ENCODE measurements around the gene SLC25A48.

SLC25A48 gene

DNA sequence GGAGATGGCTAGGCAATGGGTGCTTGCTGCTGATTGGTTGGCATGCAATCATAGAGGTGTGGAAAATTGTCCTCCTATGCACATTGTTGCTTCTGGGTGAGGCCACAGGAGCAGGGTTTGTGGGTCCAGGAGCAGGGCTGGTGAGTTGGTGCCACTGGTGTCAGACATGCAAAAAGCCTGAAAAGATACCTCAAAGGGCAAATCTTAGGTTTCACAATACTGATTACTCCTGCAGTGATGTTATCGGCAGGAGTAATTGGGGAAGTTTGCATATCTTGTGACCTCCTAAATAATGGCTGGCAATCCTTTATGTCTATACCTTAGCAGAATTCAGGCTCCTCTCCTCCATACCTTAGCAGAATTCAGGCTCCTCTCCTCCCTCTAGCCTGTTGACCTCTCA lies 25.2 kb downstream of the SLC25A48 start:
- DNase-seq: no peak

DNA sequence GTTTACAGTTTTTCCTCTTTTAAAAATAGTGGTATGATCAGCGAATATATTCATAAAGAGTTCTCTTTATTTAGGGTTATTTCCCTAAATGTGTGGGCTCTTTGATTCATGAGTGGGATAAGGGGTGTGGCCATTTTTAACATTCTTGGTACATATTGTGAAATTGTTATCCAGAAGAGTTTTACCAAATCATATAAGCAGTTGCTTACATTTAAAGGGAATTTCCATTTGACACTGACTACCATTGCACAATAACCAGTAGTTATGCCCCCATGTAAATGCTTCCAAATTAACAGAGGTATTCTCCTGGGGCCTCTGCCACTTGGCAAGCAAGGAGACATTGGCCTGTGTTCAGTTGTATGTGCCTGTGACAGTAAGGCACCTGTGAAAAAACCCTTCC lies 27.2 kb downstream of the SLC25A48 start:
- no peak for DNase-seq

DNA sequence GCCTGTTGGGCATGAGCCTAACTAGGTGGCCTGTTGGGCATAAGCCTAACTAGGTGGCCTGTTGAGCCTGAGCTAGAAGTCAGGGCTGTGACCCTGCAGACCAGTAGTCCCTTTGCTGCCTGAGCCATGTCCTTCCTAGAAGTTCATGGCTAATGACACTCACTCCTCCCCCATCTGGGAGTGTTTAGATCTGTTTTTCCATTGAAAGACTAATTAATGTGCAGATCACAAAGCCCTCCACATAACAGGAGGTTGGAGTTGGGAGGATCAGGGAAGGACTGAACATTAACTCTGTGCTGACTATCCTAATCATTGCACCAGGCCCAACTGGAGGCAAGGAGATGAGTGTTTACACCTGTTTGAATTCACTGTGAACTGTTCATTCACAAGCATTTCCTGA lies 27.6 kb downstream of the SLC25A48 start:
- DNase-seq: no peak

DNA sequence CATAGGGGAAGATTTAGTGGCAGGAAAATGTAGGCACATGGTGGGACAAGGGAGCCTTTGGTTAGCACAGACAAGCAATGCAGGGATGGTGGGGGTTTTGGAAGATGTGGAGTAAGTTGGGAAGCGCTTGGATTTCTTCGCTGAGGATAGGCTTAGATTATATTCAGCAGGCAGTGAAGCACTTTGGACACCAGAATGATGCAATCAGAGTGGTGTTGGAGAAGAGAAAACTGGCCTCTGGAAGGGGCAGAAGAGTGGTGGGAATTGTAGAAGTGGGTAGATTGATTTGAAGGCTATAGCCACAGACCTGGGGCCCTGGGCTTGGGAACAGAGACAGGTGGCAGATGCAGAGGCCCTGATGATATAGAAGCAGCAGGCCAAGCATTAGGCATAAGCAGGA lies 28.3 kb downstream of the SLC25A48 start:
- no peak for DNase-seq

DNA sequence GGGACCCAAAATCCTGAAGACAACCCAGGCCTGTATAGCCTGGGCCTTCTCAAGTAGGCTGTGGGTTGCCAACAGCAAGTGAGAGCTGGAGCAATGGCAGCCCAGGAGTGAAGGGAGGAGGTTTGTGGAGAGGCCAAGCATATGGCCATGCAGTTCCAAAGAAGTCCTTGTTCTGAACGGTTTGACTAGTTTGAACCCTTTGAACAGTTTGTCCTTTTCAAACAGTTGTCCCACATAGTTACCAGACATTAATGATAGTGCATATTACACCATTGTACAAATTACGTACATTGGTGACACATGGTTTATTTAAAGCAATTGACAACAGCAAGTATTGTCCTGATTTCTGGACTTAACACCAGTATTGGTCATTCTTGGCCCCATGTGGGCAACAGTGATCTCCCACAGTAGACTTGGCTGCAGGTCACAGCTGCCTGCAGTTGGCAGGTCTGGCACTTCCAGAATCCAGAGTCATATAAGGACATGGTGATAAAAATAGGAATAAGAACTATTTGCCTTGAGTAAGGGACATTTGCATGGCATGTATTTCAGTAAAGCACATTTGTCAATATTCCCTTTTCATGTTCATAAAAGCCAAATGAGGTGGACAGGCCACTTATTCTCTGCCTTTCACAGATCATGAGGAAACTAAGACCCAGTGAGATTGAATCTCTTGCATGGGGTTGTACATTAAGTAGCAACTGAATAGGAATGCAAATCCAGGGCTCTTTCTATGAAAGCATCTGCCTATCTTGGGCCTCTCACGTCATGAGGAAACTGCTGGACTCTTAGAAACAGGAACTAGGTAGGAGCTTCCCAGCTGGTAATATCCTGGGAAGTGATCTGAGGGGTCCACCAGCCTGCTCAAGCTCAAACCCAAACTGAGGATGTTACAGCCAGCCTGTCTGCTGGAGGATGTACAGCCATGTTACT lies 30.3 kb downstream of the SLC25A48 start:
- DNase-seq: no peak

DNA sequence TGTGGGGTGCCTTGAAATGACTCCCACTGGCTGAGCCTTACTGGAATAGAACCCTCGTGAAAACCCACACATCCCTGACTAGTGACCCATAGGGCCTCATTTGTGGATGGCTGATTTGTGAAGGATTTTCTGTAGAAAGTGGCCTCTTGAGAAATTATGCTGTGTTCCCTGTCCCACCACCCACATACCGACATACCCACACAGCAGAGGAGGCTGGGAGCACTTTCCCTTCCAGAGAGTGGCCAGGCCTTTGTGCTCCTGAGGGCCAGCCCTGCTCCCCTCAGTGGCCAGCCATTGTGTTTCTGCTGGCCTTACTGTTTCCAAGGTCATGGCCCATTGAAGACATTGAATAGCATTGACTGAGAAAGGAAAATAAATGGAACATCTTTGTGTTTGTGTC lies 31.6 kb downstream of the SLC25A48 start:
- DNase-seq: no peak

DNA sequence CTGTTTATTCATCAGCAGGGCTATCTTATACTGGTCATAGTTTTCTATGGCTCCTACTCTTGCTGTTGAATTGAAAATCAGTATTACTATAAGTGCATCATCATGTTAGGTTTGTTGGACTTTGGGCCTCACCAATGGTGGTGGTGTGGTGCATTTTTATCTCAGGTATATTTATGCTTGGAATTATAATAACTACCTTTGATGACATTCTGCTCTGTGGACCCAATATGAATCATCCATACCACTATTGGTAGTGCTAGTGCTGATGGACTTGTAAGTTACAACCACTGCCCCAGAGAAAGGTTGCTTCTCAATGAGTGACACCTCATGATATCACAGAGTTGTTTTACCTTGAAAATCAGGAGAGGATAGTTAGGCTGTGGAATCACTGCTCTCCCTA lies 33.1 kb downstream of the SLC25A48 start:
- DNase-seq: no peak

DNA sequence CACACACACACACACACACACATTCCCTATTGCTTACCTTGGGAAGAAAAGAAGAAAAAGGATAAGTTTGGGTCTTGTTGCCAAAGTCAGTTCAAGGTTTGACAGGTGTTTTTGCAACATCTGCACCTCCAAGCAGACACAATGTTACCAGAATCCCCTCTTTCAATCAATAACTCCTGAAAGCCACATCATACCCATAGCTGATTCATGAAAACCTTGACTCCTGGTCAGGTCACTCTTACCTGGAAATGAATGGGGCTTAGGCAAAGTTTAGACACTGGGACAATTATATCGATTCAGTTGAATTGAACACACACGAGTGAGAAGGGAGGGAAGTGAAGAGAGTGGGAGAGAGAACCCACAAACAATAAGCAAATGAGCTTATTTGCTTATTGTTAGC lies 34.2 kb downstream of the SLC25A48 start:
- no peak for DNase-seq

DNA sequence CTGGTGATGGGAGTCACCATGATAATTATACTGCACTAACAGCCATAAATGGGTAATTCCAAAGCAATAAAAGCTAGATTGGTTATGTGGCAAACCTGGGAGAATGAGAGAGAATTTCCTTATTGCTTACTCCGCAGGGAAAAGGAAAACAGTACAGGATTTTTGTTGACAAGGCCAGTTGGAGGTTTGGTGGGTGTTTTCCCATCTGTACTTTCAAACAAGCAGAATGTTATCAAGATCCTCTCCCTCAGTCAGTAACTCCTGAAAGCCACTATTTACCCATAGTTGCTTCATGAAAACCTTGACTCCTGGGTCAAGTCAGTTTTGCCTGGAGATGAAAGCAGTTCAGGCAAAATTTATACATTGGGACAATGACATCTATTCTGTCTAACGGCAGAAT lies 34.8 kb downstream of the SLC25A48 start:
- no peak for DNase-seq

DNA sequence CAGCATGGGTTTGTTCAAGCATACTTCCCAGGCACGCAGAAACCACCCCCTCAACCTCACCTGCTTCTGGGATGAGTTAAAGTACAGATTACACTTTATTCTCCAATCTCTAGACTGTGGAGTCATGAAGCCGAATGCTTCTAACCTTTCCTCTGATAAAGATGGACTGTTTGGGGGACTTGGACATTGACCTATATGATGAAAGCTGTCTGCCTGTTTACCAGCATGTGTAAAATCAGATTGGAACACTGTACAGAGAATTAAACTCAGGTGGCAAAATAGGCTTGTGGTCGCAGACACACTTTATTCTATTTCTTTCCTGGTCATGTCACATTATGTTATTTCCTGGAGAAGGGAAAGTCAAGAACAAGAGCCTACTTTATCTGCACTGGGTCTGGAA lies 35.5 kb downstream of the SLC25A48 start:
- DNase-seq: no peak

DNA sequence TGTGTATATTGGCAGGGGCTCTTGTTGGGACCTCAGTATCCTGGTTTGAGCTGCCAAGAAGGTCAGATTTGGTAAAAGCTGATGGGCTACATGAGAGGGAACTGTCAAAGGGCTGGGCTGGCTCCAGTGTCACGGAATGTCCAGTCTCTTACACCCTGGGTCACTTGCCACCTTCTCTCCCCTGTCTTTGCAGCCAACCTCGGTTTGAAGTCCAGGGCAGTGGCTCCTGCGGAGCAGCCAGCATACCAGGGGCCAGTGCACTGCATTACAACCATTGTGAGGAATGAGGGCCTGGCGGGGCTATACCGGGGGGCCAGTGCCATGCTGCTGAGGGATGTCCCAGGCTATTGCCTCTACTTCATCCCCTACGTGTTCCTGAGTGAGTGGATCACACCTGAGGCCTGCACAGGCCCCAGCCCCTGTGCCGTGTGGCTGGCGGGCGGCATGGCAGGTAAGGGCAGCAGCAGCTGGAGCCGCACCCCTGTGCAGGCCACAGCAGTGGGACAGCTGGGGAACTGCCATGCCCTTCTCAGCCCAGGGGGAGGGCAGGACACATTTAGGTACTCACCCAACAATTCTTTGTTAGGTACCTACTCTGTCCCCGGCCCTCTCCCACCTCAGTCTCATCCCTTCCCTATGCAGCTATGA lies 36.9 kb downstream of the SLC25A48 start:
- DNase-seq: no peak

DNA sequence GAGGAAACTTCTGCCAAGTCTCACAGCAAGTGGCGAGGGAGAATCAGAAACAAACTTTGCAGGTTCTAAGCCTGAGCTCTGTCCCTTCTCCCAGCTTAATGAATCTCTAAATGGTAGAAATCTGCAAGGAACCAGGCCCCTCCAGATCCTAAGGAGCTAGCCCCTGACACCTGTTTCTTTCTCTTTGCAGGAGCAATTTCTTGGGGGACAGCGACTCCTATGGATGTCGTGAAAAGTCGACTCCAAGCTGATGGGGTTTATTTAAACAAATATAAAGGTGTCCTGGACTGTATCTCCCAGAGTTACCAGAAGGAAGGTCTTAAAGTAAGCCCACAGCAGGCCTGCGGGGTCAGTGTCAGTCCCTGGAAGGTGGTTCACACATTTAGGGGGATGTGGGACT lies 39.4 kb downstream of the SLC25A48 start:
- DNase-seq: no peak

DNA sequence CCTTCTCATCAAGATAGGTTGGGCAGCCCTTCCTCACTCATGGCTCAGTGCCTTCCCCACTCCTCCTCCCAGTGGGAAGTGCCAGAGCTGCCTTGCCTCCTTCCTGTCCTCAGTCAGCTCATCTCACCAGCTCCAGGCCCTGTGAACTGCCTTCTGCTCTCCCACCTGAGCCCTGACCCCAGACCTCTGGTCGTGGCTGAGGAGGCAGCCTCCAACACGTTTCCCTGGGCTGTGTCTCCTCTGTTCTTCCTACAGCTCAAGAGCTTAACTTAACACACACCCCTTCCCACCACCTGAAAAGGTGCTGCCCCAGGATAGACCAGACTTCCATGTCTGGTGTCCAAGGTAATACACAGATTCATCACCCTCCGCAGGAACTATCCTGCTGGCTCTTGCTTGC lies 40.0 kb downstream of the SLC25A48 start:
- DNase-seq: no peak

DNA sequence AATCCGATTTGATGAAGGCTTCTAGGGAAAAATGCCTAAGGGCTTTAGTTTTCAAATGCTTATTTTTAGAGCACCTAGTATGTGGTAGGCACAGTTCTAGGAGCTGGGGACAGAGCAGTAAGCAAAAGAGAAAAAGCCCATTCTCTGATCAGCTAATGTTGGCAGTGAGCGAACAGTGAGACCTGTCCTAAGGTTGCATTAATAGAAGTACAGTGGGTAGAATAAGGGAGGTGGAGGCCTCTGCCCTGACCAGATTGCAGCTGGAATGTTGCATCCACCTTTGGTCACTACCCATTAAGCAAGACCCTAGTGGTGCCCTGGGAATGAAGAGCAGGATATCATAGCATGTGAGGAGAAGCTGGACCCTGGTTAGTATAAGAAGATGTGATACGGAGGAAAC lies 41.1 kb downstream of the SLC25A48 start:
- DNase-seq: no peak

DNA sequence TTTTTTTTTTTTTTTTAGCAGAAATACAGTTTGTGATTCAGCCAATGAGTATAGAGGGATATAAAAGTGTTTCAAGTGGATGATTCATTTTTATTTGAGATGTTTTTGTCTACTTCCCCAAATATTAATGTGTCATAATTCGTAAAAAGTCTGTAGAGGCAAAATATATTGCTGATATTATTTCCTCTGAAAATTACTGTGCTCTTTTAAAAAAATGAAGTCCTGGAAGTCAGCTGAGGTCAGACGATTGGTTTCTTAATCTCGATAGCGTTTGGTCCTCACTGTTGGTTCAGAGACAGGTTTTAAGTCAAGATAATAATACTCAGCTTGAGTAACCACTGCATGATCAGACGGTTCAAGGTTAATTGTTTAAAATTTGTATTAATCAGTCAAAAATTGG lies 41.7 kb downstream of the SLC25A48 start:
- no peak for DNase-seq

DNA sequence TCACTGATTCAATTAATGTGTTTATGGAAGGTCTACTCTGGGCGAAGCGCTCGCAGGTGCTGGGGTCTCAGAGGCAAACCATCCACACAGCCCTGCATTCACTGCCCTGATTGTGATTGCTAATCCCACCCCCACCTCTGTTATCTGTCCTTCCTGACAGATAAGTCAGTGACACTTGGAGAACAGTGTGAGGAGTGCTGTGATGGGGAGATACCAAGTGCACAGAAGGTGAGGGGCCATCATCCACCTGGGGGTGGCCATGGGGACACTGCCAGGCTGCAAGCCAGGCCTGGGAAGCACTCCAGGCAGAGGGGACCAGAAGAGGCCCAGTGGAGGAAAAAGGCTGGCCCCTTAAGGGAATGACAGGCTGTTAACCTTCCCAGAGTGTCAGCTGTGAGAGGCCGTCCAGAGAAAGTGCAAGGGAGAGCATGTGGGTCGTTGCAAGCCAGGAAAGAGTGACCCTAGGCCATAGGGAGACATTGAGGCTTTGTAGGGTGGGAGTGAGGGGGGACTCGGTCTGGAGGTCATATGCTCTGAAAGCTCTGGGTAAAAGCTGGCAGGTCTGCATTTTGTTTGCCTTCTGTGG lies 43.2 kb downstream of the SLC25A48 start:
- no peak for DNase-seq

DNA sequence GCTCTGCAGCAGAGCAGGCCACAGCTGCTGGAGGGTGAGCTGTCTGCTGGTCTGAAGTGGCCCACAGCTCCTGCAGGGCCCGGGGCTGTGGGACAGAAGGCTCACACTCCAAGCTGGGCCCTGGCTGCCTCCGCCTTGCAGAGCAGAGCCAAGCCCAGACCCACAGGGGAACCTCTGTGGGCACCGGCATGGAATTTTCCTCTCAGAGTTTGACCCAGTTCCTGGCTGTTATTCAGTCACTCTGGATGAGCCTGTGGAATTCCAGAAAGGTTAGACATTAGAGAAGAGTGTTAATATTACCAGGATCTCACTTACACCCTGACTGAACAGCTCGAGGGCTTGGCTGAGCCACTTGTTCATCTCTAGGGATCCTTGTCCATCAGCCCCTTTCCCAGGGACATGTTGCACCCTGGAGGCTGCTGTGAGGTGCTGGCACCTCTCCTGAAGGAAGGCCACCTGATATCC lies 43.7 kb downstream of the SLC25A48 start:
- DNase-seq: no peak

DNA sequence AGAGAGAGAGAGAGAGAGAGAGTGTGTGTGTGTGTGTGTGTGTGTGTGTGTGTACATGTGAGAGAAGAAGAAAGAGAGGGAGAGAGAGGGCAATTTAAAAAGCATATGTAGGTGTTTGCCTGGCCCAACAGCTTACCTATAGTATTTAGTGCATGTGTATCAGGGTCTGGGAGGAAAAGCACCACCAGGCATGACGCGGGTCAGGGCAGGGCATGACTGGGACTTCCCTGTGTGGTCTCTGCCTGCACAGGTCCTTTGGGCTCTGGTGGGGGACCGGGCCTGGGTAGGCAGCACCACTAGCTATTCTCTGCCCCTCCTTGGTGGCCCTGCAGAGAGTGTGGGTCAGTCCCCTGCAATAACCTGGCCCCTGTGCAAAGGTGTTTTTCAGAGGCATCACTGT lies 45.1 kb downstream of the SLC25A48 start:
- no peak for DNase-seq

DNA sequence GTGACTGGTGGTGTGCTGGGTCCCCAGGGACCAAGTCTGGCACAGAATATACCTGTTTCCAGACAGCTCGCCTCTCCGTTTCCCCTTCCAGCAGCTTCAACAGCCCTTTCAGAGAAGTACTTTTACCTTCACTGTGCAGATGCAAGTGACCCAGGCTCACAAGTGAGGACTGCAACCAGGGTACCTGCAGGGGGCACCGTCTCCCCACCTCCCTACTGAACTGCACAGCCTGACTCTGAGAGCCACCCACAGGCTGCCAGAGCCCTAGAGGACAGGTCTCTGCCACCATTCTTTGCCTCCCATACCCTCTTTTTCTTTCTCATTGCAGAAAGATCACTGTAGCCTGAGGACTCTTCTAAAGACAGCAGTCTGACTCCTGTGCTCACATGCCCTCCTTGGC lies 45.8 kb downstream of the SLC25A48 start:
- DNase-seq: no peak

DNA sequence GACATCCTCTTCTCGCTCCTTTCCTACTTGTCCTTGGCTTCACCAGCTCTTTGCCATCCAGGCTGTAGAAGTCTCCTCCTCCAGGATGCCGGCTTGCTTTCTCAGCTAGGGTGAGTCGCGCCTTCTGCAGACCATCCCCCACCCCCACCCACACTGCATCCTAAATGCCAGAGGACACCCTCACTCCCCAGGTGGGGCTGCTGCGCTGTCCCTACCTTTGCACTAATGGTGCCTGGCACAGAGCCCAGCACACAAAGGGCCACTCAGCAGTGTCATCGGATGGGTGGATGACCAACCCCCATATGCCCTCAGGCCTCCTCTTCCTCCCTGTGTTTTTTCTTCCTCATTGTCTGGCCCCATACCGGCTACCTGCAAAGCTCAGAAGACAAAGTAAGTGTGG lies 46.3 kb downstream of the SLC25A48 start:
- DNase-seq: no peak

DNA sequence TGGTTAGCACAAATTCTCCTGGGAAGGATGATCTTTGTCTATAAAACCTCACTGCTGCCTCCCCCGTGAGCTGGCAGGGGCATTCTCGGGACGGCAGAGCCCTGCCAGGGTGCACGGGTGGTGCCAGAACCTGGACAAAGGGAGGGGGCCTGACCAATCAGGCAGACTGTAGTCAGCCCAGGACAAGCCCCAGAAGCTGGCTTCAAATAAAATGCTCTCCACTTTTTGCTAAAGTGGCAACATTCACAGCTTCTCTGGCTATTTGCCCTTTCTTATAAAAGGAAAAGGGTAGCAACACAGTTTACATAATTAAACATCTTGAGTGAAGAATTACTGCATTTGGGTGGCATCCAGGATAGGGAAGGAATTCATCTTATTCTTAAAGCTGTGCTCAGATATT lies 46.8 kb downstream of the SLC25A48 start:
- no peak for DNase-seq

DNA sequence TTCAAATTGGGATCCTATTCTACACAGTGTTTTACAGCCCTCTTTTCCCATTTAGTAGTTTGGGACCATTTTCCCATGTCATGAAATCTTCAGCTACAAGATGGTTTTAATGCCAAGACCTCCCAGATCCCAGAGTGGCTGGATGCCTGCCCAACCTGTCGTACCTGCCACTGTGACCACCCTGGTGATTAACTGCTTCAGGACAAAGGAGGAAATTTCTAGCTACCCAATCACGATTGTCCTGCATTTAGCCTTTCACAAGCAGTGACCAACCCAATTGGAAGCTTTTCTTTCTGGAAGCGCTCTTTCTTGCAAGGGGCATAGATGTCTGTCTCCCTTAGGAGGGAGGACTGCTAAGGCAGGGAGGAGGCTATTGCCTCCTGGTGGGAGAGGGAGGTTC lies 47.4 kb downstream of the SLC25A48 start:
- DNase-seq: no peak

DNA sequence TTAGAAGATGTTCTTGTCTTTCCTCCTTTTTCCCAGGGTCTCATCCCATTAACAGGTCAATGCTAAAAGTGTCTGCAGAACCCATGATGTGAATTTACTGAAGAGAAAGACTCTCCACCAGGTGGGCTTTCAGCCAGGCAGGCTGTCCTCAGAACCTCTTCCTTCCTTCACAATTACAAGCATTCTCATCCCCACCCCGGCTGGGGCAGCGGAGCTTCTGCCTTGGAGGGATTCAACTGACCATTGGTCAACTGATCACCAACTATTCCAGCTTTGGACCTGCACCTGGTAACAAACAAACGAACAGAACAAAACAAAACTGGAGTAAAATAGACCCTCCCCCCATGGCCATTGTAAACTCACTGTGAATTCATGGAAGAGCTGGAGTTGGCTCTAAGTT lies 48.6 kb downstream of the SLC25A48 start:
- DNase-seq: no peak

DNA sequence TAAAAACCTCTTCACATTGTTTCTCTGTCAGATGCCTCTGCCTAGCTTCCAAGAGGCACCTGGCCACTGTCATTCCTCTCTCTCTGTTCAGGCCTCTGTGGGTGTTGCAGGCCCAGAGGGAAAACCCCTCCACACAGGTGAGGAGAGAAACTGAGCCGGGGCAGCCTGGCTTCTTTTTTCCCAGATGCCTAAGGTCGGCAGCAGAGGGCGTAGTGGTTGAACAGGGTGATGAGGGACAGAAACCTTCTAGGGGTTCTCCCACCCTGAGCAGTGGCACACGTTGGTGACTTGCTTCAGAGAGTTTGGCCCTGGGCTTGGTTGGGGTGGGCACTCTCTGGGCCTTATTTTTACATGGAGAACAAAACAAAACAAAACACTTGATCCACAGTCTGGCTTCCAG lies 49.0 kb downstream of the SLC25A48 start:
- no peak for DNase-seq

All from DMS153 (cell line).